ENCODE results near the gene CCR6.

- TF ChIP-seq POLR2AphosphoS5 (IDR thresholded peaks at IDR 0.05) (no peak), POLR2A (IDR thresholded peaks at IDR 0.05) (no peak)
Observed at GRCh38 chr6:167095888-167096287, 27.0 kb upstream of the CCR6 start.
